HepG2 (cell line): ENCODE data around the gene GRB7. TPM values are rescaled to one million over a fixed set of nuclear protein-coding genes. Genes with fewer than 3 reads are reported as not detected.

ENCODE experiments used
- AGO2 ChIP-seq: fragments of 200-400 bp; formaldehyde crosslinking; optimal IDR thresholded peaks from 2 replicates; pipeline ENCODE3; 2017; ENCODE audit warnings: mild to moderate bottlenecking, low read depth, low read length, moderate library complexity
- ARHGAP35 ChIP-seq: sonication (generic); formaldehyde crosslinking; IDR thresholded peaks from 2 replicates; pipeline ENCODE4 v1.9.0; 2022; ENCODE audit warnings: mild to moderate bottlenecking, inconsistent platforms, moderate library complexity, missing genetic modification reagents, borderline replicate concordance
- ATF7 ChIP-seq, 2 experiments: fragments of 450-650 bp in 1 of 2; sonication (generic) in 1 of 2; formaldehyde crosslinking in 1 of 2; IDR thresholded peaks; 2 replicates each; pipeline versions ENCODE4 v1.4.0 to v1.6.1; 2016 to 2020; ENCODE audit warnings: antibody characterized with exemption in 1 of 2, mild to moderate bottlenecking in 1 of 2, missing genetic modification reagents in 1 of 2
- DDIT3 ChIP-seq: sonication (generic); formaldehyde crosslinking; IDR thresholded peaks from 2 replicates; pipeline ENCODE4 v1.4.0; 2020; ENCODE audit warnings: mild to moderate bottlenecking, missing genetic modification reagents
- EHMT2 ChIP-seq: fragments of 200-600 bp; sonication (generic); IDR thresholded peaks from 2 replicates; pipeline ENCODE4 v1.7.0; 2017; ENCODE audit warnings: antibody characterized with exemption, low read depth, low read length, borderline replicate concordance
- FOXA1 ChIP-seq, 2 experiments: fragments of 450-650 bp in 1 of 2; sonication (generic) in 1 of 2; formaldehyde crosslinking in 1 of 2; IDR thresholded peaks; 2 replicates each; pipeline versions ENCODE4 v1.4.0 to v1.6.1; 2016 to 2020; ENCODE audit warnings: missing genetic modification reagents in 1 of 2
- GATAD2A ChIP-seq: IDR thresholded peaks from 2 replicates; pipeline ENCODE4 v1.6.1; 2016
- GFI1 ChIP-seq: sonication (generic); formaldehyde crosslinking; IDR thresholded peaks from 2 replicates; pipeline ENCODE4 v1.5.0; 2020; ENCODE audit warnings: missing genetic modification reagents, mild to moderate bottlenecking, borderline replicate concordance
- KDM4B ChIP-seq: sonication (generic); formaldehyde crosslinking; IDR thresholded peaks from 2 replicates; pipeline ENCODE4 v1.4.0; 2020; ENCODE audit warnings: missing genetic modification reagents
- MEIS2 ChIP-seq: sonication (generic); formaldehyde crosslinking; IDR thresholded peaks from 2 replicates; pipeline ENCODE4 v1.9.0; 2021; ENCODE audit warnings: mild to moderate bottlenecking, missing genetic modification reagents
- MNT ChIP-seq: fragments of 450-650 bp; IDR thresholded peaks from 2 replicates; pipeline ENCODE4 v1.6.1; 2016
- NCOR1 ChIP-seq: fragments of 200-600 bp; sonication (generic); IDR thresholded peaks from 2 replicates; pipeline ENCODE4 v1.7.0; 2017; ENCODE audit warnings: antibody characterized with exemption, low read length, borderline replicate concordance
- NFAT5 ChIP-seq: sonication (generic); formaldehyde crosslinking; IDR thresholded peaks from 2 replicates; pipeline ENCODE4 v1.4.0; 2020; ENCODE audit warnings: missing genetic modification reagents
- RNF2 ChIP-seq: fragments of 450-650 bp; conservative IDR thresholded peaks from 2 replicates; pipeline ENCODE4 v1.6.1; 2016; ENCODE audit warnings: low read depth
- SNAPC2 ChIP-seq: sonication (generic); formaldehyde crosslinking; IDR thresholded peaks from 2 replicates; pipeline ENCODE4 v1.8.1; 2022; ENCODE audit warnings: mild to moderate bottlenecking, missing genetic modification reagents
- STAG1 ChIP-seq: sonication (generic); formaldehyde crosslinking; IDR thresholded peaks from 2 replicates; pipeline ENCODE4 v1.4.0; 2020; ENCODE audit warnings: missing genetic modification reagents
- TGIF2 ChIP-seq: IDR thresholded peaks from 2 replicates; pipeline ENCODE4 v1.6.1; 2016; ENCODE audit warnings: control low read depth, missing compliant biosample characterization
- YY1 ChIP-seq: IDR thresholded peaks from 2 replicates; pipeline ENCODE4 v1.6.1; 2011; ENCODE audit warnings: low read length, low read depth, moderate library complexity, mild to moderate bottlenecking; ENCODE audit not compliant: insufficient read depth, insufficient replicate concordance
- ZNF121 ChIP-seq: sonication (generic); formaldehyde crosslinking; IDR thresholded peaks from 2 replicates; pipeline ENCODE4 v1.5.0; 2020; ENCODE audit warnings: mild to moderate bottlenecking, missing genetic modification reagents
- ZNF235 ChIP-seq: sonication (generic); formaldehyde crosslinking; IDR thresholded peaks from 2 replicates; pipeline ENCODE4 v1.8.1; 2023; ENCODE audit warnings: mild to moderate bottlenecking, missing genetic modification reagents, borderline replicate concordance
- ZNF530 ChIP-seq: sonication (generic); formaldehyde crosslinking; IDR thresholded peaks from 2 replicates; pipeline ENCODE4 v1.5.0; 2020; ENCODE audit warnings: low read depth, mild to moderate bottlenecking, missing genetic modification reagents
- ZNF781 ChIP-seq: sonication (generic); formaldehyde crosslinking; IDR thresholded peaks from 2 replicates; pipeline ENCODE4 v1.5.1; 2020; ENCODE audit warnings: borderline replicate concordance, mild to moderate bottlenecking, missing genetic modification reagents; ENCODE audit errors: not compliant biosample characterization
- polyA plus RNA-seq, 8 experiments: library from polyadenylated mRNA; depleted of rRNA in 3 of 8; stranded (reverse) in 7 of 8; unstranded in 1 of 8; fragments of >200 nt; fragmentation: Illumina TruSeq in 4 of 8; extraction: Trizol in 4 of 8; gene quantifications; 2 replicates each; pipeline versions ENCODE4 v1.2.1 to v1.2.3, GENCODE V29; 2011 to 2016; ENCODE audit warnings: low read depth in 4 of 8, missing spikeins in 1 of 8, mixed read lengths in 1 of 8; ENCODE audit not compliant: insufficient read depth in 1 of 8
- total RNA-seq, 5 experiments: library from RNA; depleted of rRNA; stranded (reverse); fragments of >200 nt; fragmentation: Illumina TruSeq; extraction: Trizol; gene quantifications; 2 replicates each; pipeline ENCODE4 v1.2.3, GENCODE V29; 2016; ENCODE audit warnings: low read depth in 1 of 5

The GRB7 gene
- total and polyA plus RNA-seq, 2 of the 13 experiments (the other 11 are each of a cell fraction or from before 2014, with no cell fraction given): 60.2 to 77.7 TPM

- peak; percentile 91 for TF ChIP-seq ZNF781 (CRISPR knock-in tag)
- peak; percentile 68; the same call in 1 of the 2 replicates for TF ChIP-seq MEIS2 (CRISPR knock-in tag)
- 0 out of 2 replicates have a peak, but pooled peaks have one; percentile 15 for TF ChIP-seq ZNF235 (CRISPR knock-in tag)
- TF ChIP-seq DDIT3 (CRISPR knock-in tag): no peak
- TF ChIP-seq ZNF121 (CRISPR knock-in tag): peak; percentile 32; the same call in 1 of the 2 replicates
- peak; percentile 96 for TF ChIP-seq AGO2
- no peak for TF ChIP-seq EHMT2
- TF ChIP-seq ARHGAP35 (CRISPR knock-in tag): peak; percentile 87; the same call in 1 of the 2 replicates
- TF ChIP-seq NCOR1: peak; percentile 85
- TF ChIP-seq ATF7 (IDR thresholded peaks at IDR 0.05): no peak
- TF ChIP-seq ATF7 (CRISPR knock-in tag; IDR thresholded peaks at IDR 0.05): peak; percentile 36; the same call in 1 of the 2 replicates
- TF ChIP-seq FOXA1 (IDR thresholded peaks at IDR 0.05): no peak
- peak; percentile 96 for TF ChIP-seq FOXA1 (CRISPR knock-in tag; IDR thresholded peaks at IDR 0.05)
- TF ChIP-seq RNF2: no peak
- peak; percentile 63 for TF ChIP-seq MNT
- TF ChIP-seq SNAPC2 (CRISPR knock-in tag): no peak
- TF ChIP-seq STAG1 (CRISPR knock-in tag): peak; percentile 23; the same call in 1 of the 2 replicates
- no peak for TF ChIP-seq TGIF2 (CRISPR knock-in tag)
- peak; percentile 73; the same call in 1 of the 2 replicates for TF ChIP-seq GFI1 (CRISPR knock-in tag)
- TF ChIP-seq KDM4B: peak; percentile 83; the same call in 1 of the 2 replicates
- TF ChIP-seq NFAT5 (CRISPR knock-in tag): peak; percentile 78
- peak; percentile 93 for TF ChIP-seq GATAD2A (CRISPR knock-in tag)
- TF ChIP-seq ZNF530: no peak
- TF ChIP-seq YY1: peak; percentile 30
These were observed 1.5 kb downstream of the GRB7 start (continued) for GRCh38 chr17:39738983-39739884.
